GM06990 (cell line): ENCODE results near the gene ETV6.

ENCODE experiments used
- DNase-seq: peaks from one replicate; pipeline ENCODE4 v3.0.0-alpha.2; 2011; ENCODE audit not compliant: insufficient read length; ENCODE audit errors: extremely low read depth
- H3K27me3 ChIP-seq: replicated peaks from 2 replicates; pipeline ENCODE4 v1.6.0; 2011; ENCODE audit warnings: low read length; ENCODE audit not compliant: control insufficient read depth, insufficient read depth
- H3K36me3 ChIP-seq: 2 replicates; pipeline ENCODE4 v1.5.1; 2011; ENCODE audit warnings: low read length; ENCODE audit not compliant: control insufficient read depth, insufficient read depth
- H3K4me3 ChIP-seq: replicated peaks from 2 replicates; pipeline ENCODE4 v1.5.1; 2011; ENCODE audit warnings: low read depth, mild to moderate bottlenecking, control low read depth, low read length
- TF ChIP-seq, protein P1 (sequence below): IDR thresholded peaks from 2 replicates; pipeline ENCODE4 v1.5.1; 2011; ENCODE audit warnings: low read length, control low read depth, mild to moderate bottlenecking, inconsistent platforms; ENCODE audit not compliant: insufficient read depth, poor library complexity, severe bottlenecking

Gene ETV6

GRCh38 chr12:11767029-11767724 is 117.7 kb downstream of the ETV6 start:
- no peaks in the 10 kb centered on the region for H3K27me3 ChIP-seq
- TF ChIP-seq, protein P1, sequence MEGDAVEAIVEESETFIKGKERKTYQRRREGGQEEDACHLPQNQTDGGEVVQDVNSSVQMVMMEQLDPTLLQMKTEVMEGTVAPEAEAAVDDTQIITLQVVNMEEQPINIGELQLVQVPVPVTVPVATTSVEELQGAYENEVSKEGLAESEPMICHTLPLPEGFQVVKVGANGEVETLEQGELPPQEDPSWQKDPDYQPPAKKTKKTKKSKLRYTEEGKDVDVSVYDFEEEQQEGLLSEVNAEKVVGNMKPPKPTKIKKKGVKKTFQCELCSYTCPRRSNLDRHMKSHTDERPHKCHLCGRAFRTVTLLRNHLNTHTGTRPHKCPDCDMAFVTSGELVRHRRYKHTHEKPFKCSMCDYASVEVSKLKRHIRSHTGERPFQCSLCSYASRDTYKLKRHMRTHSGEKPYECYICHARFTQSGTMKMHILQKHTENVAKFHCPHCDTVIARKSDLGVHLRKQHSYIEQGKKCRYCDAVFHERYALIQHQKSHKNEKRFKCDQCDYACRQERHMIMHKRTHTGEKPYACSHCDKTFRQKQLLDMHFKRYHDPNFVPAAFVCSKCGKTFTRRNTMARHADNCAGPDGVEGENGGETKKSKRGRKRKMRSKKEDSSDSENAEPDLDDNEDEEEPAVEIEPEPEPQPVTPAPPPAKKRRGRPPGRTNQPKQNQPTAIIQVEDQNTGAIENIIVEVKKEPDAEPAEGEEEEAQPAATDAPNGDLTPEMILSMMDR, result no peak
- no peak for DNase-seq
- H3K36me3 ChIP-seq, result peaks cover 2% of the 10 kb centered on the region; the same call in 1 of the 2 replicates
- no peak overlapping the region for H3K4me3 ChIP-seq

DNA sequence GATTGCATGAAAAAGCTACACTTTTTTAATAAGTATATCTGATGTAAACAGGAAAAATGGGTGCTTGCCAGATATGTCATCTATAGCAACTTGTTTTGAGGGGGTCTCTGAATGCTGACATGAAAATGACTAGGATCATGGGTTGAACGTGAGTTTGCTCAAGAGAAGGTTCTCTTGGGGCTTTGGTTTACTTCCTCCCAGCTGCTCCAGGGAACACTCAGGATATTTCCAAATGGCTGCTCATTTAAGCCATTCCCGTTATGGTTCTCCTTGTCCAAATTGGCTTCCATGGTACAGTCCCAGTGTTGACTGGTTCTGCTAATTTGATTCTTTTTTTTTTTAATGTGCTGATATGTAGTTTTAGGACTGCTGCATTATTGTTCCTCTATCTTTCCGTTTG is 118.3 kb downstream of the ETV6 start:
- DNase-seq, result no peak
- no peaks in the 10 kb centered on the region for H3K27me3 ChIP-seq
- TF ChIP-seq, protein P1, result no peak
- H3K36me3 ChIP-seq, result peaks cover 2% of the 10 kb centered on the region; the same call in 1 of the 2 replicates
- H3K4me3 ChIP-seq, result no peak overlapping the region

- Histone ChIP-seq H3K4me3 (no peak overlapping the region), H3K36me3 (peaks cover 2% of the 10 kb centered on the region; the same call in 1 of the 2 replicates), H3K27me3 (no peaks in the 10 kb centered on the region)
- TF ChIP-seq, protein P1, result no peak
- DNase-seq, result no peak
Observed at GRCh38 chr12:11768233-11768965, 118.9 kb downstream of the ETV6 start.

DNA sequence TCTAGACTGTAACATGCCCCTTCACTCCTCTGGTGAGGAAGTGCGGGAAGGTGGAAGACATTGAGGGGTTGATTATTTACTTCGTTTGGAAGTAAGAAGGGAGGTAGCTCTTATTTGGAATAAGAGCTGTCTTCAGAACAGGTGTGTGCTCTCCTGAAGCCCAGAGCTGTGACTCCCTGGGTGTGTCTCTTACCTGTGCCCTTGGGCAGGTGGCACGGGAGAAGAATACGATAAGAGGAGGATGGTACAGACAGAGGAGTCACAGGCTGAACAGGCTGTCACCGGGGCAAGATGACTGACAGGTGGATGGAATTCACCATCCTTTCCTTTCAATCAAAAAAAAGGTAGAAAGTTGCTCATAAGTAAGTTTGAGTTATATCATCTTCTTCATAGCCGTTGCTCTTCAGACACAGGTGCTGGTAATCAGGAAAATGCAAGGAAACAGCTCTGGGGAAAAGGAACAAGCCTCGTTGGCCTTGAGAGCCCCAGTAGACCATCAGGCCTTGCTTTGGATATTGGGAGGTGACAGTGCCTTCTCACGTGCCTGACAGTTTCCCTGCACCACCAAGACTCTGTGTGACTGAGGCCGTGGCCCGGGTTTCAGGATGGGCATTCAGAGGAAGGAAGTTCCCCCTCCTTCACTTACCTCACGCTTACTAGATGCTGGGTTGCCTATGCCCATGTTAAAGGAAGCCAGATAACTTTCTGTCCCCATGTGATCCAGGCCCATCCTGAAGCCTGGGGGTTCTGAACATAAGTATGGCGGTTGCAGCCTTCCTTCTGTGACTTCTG is 120.4 kb downstream of the ETV6 start:
- DNase-seq, result no peak
- peaks cover 2% of the 10 kb centered on the region for H3K36me3 ChIP-seq
- H3K27me3 ChIP-seq, result no peaks in the 10 kb centered on the region
- TF ChIP-seq, protein P1, result no peak
- no peak overlapping the region for H3K4me3 ChIP-seq

DNA sequence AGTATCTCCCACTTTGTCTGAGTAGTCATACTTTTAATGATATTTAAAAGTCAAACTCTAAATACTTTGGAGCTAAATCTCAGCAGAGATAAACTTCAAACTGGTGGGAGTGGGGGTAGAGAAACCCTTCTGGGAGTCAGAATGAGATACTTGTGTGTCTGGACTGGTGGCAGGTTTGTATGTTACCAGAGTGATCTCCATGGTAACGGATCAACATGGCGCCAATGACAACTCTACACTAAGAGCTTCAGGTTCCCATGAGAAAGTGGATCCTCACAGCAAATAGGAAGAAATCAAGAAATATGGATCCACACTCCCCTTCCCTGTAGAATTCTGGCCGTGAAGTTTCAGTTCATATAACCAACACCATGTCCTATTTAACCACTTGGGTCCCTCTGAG is 121.9 kb downstream of the ETV6 start:
- Histone ChIP-seq H3K4me3 (no peak overlapping the region), H3K36me3 (peaks cover 6% of the 10 kb centered on the region), H3K27me3 (no peaks in the 10 kb centered on the region)
- TF ChIP-seq, protein P1, result no peak
- DNase-seq, result no peak
